ENCODE data around the gene LYPD3. TPM values are rescaled to one million over a fixed set of nuclear protein-coding genes. Genes with fewer than 3 reads are reported as not detected.
A peak's percentile ranks its signal among the peaks of the same experiment; 100 is the strongest.
"Not testable (repeated sequence)": the region's sequence is repeated elsewhere in the genome, so short reads cannot be mapped to it uniquely, and the experiment has no call there.

The LYPD3 gene
- total RNA-seq, 3 donors from 2014 or later: 0.23 to 1.5 (median 0.46) TPM

DNA sequence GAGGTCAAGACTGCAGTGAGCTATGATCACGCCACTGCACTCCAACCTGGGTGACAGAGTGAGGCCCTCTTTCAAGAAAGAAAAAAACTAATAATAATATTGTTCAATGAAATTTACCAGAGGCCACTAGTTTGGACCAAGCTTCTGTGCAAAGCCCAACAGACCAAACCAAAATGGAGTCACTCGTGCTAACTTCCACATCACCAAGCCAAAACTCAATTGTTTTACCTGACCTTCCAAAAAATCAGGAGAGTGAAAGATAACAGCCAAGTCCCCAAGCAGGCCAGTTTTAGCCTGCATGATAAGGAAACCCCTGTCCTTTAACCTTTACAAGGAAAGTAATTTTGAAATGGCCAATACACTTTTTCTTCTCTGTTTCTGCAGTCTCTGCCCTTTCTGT, 20.0 kb downstream of the LYPD3 start:
- no peak overlapping the region for H3K4me3 ChIP-seq
- H3K9me3 ChIP-seq: no peaks in the 10 kb centered on the region
- TF ChIP-seq, protein P1, sequence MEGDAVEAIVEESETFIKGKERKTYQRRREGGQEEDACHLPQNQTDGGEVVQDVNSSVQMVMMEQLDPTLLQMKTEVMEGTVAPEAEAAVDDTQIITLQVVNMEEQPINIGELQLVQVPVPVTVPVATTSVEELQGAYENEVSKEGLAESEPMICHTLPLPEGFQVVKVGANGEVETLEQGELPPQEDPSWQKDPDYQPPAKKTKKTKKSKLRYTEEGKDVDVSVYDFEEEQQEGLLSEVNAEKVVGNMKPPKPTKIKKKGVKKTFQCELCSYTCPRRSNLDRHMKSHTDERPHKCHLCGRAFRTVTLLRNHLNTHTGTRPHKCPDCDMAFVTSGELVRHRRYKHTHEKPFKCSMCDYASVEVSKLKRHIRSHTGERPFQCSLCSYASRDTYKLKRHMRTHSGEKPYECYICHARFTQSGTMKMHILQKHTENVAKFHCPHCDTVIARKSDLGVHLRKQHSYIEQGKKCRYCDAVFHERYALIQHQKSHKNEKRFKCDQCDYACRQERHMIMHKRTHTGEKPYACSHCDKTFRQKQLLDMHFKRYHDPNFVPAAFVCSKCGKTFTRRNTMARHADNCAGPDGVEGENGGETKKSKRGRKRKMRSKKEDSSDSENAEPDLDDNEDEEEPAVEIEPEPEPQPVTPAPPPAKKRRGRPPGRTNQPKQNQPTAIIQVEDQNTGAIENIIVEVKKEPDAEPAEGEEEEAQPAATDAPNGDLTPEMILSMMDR (IDR thresholded peaks at IDR 0.05): no peak
- DNase-seq (no peak), ATAC-seq (no peak)
- no peaks in the 10 kb centered on the region for H3K36me3 ChIP-seq (ENCODE audit: low read depth)
- H3K4me1 ChIP-seq (ENCODE audit: low read depth): no peaks in the 10 kb centered on the region
- intact Hi-C loops (cut with DNase I, micrococcal nuclease): loop anchor here (5.0 kb wide), 2 partner anchors 72 to 77 kb away; no protein-coding TSS in a partner anchor

- Histone ChIP-seq H3K9me3 (no peaks in the 10 kb centered on the region), H3K4me3 (no peak overlapping the region), H3K36me3 (ENCODE audit: low read depth) (no peaks in the 10 kb centered on the region), H3K4me1 (ENCODE audit: low read depth) (no peaks in the 10 kb centered on the region)
- intact Hi-C loops (cut with DNase I, micrococcal nuclease): loop anchor here (5.0 kb wide), 2 partner anchors 73 to 78 kb away; no protein-coding TSS in a partner anchor
- ATAC-seq: no peak
- no peak for DNase-seq
- TF ChIP-seq, protein P1 (IDR thresholded peaks at IDR 0.05): no peak
Observed at GRCh38 chr19:43444531-43445287, 20.7 kb downstream of the LYPD3 start.

GRCh38 chr19:43444091-43444490, 21.3 kb downstream of the LYPD3 start:
- DNase-seq; H3K4me3 ChIP-seq; ATAC-seq; H3K9me3 ChIP-seq; H3K4me1 ChIP-seq (ENCODE audit: low read depth); H3K36me3 ChIP-seq (ENCODE audit: low read depth); intact Hi-C loops (cut with DNase I, micrococcal nuclease): not testable (repeated sequence)

DNA sequence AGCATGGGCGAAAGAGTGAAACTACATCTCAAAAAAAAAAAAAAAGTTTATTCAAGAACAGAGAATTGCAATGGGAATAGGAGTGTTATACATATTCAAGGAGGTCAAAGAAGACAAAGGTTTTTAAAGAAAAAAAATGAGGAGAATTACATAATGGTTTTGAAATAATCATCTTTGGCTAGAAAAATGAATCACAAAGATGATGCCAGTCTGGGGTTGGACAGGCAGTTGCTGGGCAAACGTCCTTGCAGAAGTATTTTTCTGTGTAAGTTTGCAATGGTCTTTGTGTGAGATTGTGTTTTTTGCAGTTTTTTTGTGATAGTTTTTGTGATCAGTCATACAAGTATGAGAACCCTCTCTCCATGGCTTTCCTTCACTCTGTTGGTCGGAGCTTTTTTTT, 23.7 kb downstream of the LYPD3 start:
- DNase-seq (no peak), ATAC-seq (no peak)
- H3K4me3 ChIP-seq: no peak overlapping the region
- intact Hi-C loops (cut with DNase I, micrococcal nuclease): no loop called here
- no peaks in the 10 kb centered on the region for H3K36me3 ChIP-seq (ENCODE audit: low read depth)
- TF ChIP-seq, protein P1 (IDR thresholded peaks at IDR 0.05): no peak
- H3K4me1 ChIP-seq (ENCODE audit: low read depth): peaks cover 9% of the 10 kb centered on the region
- no peaks in the 10 kb centered on the region for H3K9me3 ChIP-seq

- ATAC-seq: no peak
- H3K9me3 ChIP-seq: no peaks in the 10 kb centered on the region
- H3K4me1 ChIP-seq (ENCODE audit: low read depth): peaks cover 9% of the 10 kb centered on the region
- H3K4me3 ChIP-seq: no peak overlapping the region
- H3K36me3 ChIP-seq (ENCODE audit: low read depth): no peaks in the 10 kb centered on the region
- no peak for DNase-seq
- TF ChIP-seq, protein P1 (IDR thresholded peaks at IDR 0.05): no peak
- intact Hi-C loops (cut with DNase I, micrococcal nuclease): no loop called here
Observed at GRCh38 chr19:43439709-43440063, 25.7 kb downstream of the LYPD3 start.

GRCh38 chr19:43439032-43439708, 26.2 kb downstream of the LYPD3 start:
- no peak for DNase-seq
- TF ChIP-seq, protein P1 (IDR thresholded peaks at IDR 0.05): no peak
- Histone ChIP-seq H3K36me3 (ENCODE audit: low read depth) (no peaks in the 10 kb centered on the region), H3K4me3 (no peak overlapping the region), H3K4me1 (ENCODE audit: low read depth) (peaks cover 9% of the 10 kb centered on the region), H3K9me3 (no peaks in the 10 kb centered on the region)
- intact Hi-C loops (cut with DNase I, micrococcal nuclease): no loop called here
- peak; percentile 93 for ATAC-seq
